ENCODE data around the gene CDT1. TPM values are rescaled to one million over a fixed set of nuclear protein-coding genes. Genes with fewer than 3 reads are reported as not detected.

The CDT1 gene
- total and polyA plus RNA-seq, 7 experiments from 2014 or later, result 0.09 to 79.2 (median 0.67) TPM; not detected in 1

- Histone ChIP-seq H3K27me3 (ENCODE audit: control insufficient read depth in 2 of 2, insufficient read depth in 2 of 2, low read length in 2 of 2) (no peaks in the 10 kb centered on the region), H3K4me1 (ENCODE audit: control insufficient read depth in 2 of 2, insufficient read depth in 2 of 2, low read length in 2 of 2) (peaks cover 38 to 46% of the 10 kb centered on the region in 2 donors), H3K36me3 (ENCODE audit: control insufficient read depth in 2 of 3, insufficient read depth in 3 of 3, low read length in 3 of 3) (no peaks in the 10 kb centered on the region), H3K9me3 (ENCODE audit: control insufficient read depth in 2 of 3, low read length in 3 of 3) (no peaks in the 10 kb centered on the region), H3K27ac (ENCODE audit: low read depth, low read length) (no peak overlapping the region), H3K4me3 (ENCODE audit: low read length) (no peak overlapping the region)
- H3K4me1 Mint-ChIP-seq, result peaks cover 27 to 52% (median 42%) of the 10 kb centered on the region in 7 donors
- H3K4me3 Mint-ChIP-seq, result peak overlapping the region in 1 of 10 donors; percentile 25
- H3K9me3 Mint-ChIP-seq, result no peaks in the 10 kb centered on the region
- CTCF ChIA-PET, result interaction anchor here (0.9 kb wide), 1 partner anchor 41 kb away, joined by 3 read pairs; no protein-coding TSS in a partner anchor
- H3K27me3 Mint-ChIP-seq, result no peaks in the 10 kb centered on the region
- intact Hi-C loops (cut with micrococcal nuclease), result no loop called here
- ATAC-seq, result no peak
- POLR2A ChIA-PET, result no interaction called here
- peak overlapping the region in 2 of 9 donors; percentile 28 to 42 for H3K27ac Mint-ChIP-seq
- H3K36me3 Mint-ChIP-seq, result peaks cover 0 to 3% (median 0%) of the 10 kb centered on the region in 5 donors
- no peak for DNase-seq
Measured at GRCh38 chr16:88778271-88778525, 25.4 kb upstream of the CDT1 start.

- ATAC-seq, result no peak
- intact Hi-C loops (cut with micrococcal nuclease), result no loop called here
- H3K4me3 Mint-ChIP-seq, result no peak overlapping the region
- ChIA-PET CTCF (interaction anchor here (0.9 to 1.1 kb wide), 2 partner anchors 35 to 41 kb away, joined by 3 to 6 read pairs; no protein-coding TSS in a partner anchor), POLR2A (interaction anchor here (0.7 to 7.5 kb wide), 3 partner anchors 32 to 96 kb away, joined by 4 to 71 read pairs (median 25); partner anchors contain the start of gene APRT)
- Histone ChIP-seq H3K27ac (ENCODE audit: low read depth, low read length) (no peak overlapping the region), H3K27me3 (ENCODE audit: control insufficient read depth in 2 of 2, insufficient read depth in 2 of 2, low read length in 2 of 2) (no peaks in the 10 kb centered on the region), H3K4me3 (ENCODE audit: low read length) (no peak overlapping the region), H3K4me1 (ENCODE audit: control insufficient read depth in 2 of 2, insufficient read depth in 2 of 2, low read length in 2 of 2) (peaks cover 42 to 50% of the 10 kb centered on the region in 2 donors), H3K9me3 (ENCODE audit: control insufficient read depth in 2 of 3, low read length in 3 of 3) (no peaks in the 10 kb centered on the region), H3K36me3 (ENCODE audit: control insufficient read depth in 2 of 3, insufficient read depth in 3 of 3, low read length in 3 of 3) (no peaks in the 10 kb centered on the region)
- H3K27ac Mint-ChIP-seq, result peak overlapping the region in 1 of 9 donors; percentile 45
- peaks cover 31 to 56% (median 44%) of the 10 kb centered on the region in 7 donors for H3K4me1 Mint-ChIP-seq
- H3K27me3 Mint-ChIP-seq, result no peaks in the 10 kb centered on the region
- H3K36me3 Mint-ChIP-seq, result peaks cover 0 to 3% (median 0%) of the 10 kb centered on the region in 5 donors
- no peak for DNase-seq
- H3K9me3 Mint-ChIP-seq, result no peaks in the 10 kb centered on the region
Measured at GRCh38 chr16:88778541-88779065, 25.0 kb upstream of the CDT1 start.

- intact Hi-C loops (cut with micrococcal nuclease), result loop anchor here in 1 of 2 donors (2.0 to 10.0 kb wide), 2 partner anchors 325 to 437 kb away; partner anchors contain the start of genes ZFPM1 and ZNF778
- ATAC-seq (no peak), DNase-seq (no peak)
- H3K4me1 ChIP-seq (ENCODE audit: control insufficient read depth in 2 of 2, insufficient read depth in 2 of 2, low read length in 2 of 2), result peaks cover 48 to 50% of the 10 kb centered on the region in 2 donors
- H3K4me3 ChIP-seq (ENCODE audit: low read length), result no peak overlapping the region
- Mint-ChIP-seq H3K4me1 (peaks cover 32 to 54% (median 40%) of the 10 kb centered on the region in 7 donors), H3K9me3 (no peaks in the 10 kb centered on the region), H3K36me3 (peaks cover 0 to 3% (median 0%) of the 10 kb centered on the region in 5 donors), H3K27me3 (no peaks in the 10 kb centered on the region), H3K4me3 (peak overlapping the region in 3 of 10 donors; percentile 39 to 67 (median 66)), H3K27ac (peak overlapping the region in 7 of 9 donors; percentile 36 to 95 (median 89))
- ChIA-PET CTCF (interaction anchor here (0.6 to 3.4 kb wide), 5 partner anchors 34 to 928 kb away, joined by 3 to 17 read pairs (median 6); no protein-coding TSS in a partner anchor), POLR2A (interaction anchor here (0.7 to 7.5 kb wide), 7 partner anchors 8 to 78 kb away, joined by 3 to 71 read pairs (median 13); partner anchors contain the start of gene APRT)
- H3K9me3 ChIP-seq (ENCODE audit: control insufficient read depth in 2 of 3, low read length in 3 of 3), result no peaks in the 10 kb centered on the region
- H3K27ac ChIP-seq (ENCODE audit: low read depth, low read length), result peak overlapping the region; percentile 72
- no peaks in the 10 kb centered on the region for H3K36me3 ChIP-seq (ENCODE audit: control insufficient read depth in 2 of 3, insufficient read depth in 3 of 3, low read length in 3 of 3)
- no peaks in the 10 kb centered on the region for H3K27me3 ChIP-seq (ENCODE audit: control insufficient read depth in 2 of 2, insufficient read depth in 2 of 2, low read length in 2 of 2)
Measured at GRCh38 chr16:88779406-88780141, 24.0 kb upstream of the CDT1 start.

- peaks cover 32 to 54% (median 40%) of the 10 kb centered on the region in 7 donors for H3K4me1 Mint-ChIP-seq
- CTCF ChIA-PET, result interaction anchor here (0.6 to 3.4 kb wide), 13 partner anchors 14 to 380 kb away, joined by 3 to 17 read pairs (median 4); partner anchors contain the start of gene APRT
- no peaks in the 10 kb centered on the region for H3K27me3 ChIP-seq (ENCODE audit: control insufficient read depth in 2 of 2, insufficient read depth in 2 of 2, low read length in 2 of 2)
- H3K27ac Mint-ChIP-seq, result peak overlapping the region in 8 of 9 donors; percentile 80 to 95 (median 89)
- H3K9me3 ChIP-seq (ENCODE audit: control insufficient read depth in 2 of 3, low read length in 3 of 3), result no peaks in the 10 kb centered on the region
- peaks cover 0 to 3% (median 0%) of the 10 kb centered on the region in 5 donors for H3K36me3 Mint-ChIP-seq
- peak overlapping the region; percentile 58 for H3K4me3 ChIP-seq (ENCODE audit: low read length)
- ATAC-seq (no peak), DNase-seq (no peak)
- intact Hi-C loops (cut with micrococcal nuclease), result loop anchor here in 1 of 2 donors (1.0 to 10.0 kb wide), 4 partner anchors 10 to 436 kb away; partner anchors contain the start of genes ZFPM1 and ZNF778
- POLR2A ChIA-PET, result interaction anchor here (0.6 to 7.5 kb wide), 19 partner anchors 9 to 97 kb away, joined by 3 to 71 read pairs (median 7); partner anchors contain the start of genes APRT, CDT1, GALNS and TRAPPC2L
- H3K4me3 Mint-ChIP-seq, result peak overlapping the region; percentile 58 to 87 (median 72)
- H3K27ac ChIP-seq (ENCODE audit: low read depth, low read length), result peak overlapping the region; percentile 72
- peaks cover 48 to 50% of the 10 kb centered on the region in 2 donors for H3K4me1 ChIP-seq (ENCODE audit: control insufficient read depth in 2 of 2, insufficient read depth in 2 of 2, low read length in 2 of 2)
- no peaks in the 10 kb centered on the region for H3K27me3 Mint-ChIP-seq
- H3K9me3 Mint-ChIP-seq, result no peaks in the 10 kb centered on the region
- no peaks in the 10 kb centered on the region for H3K36me3 ChIP-seq (ENCODE audit: control insufficient read depth in 2 of 3, insufficient read depth in 3 of 3, low read length in 3 of 3)
Measured at GRCh38 chr16:88780142-88781062, 23.2 kb upstream of the CDT1 start.

- peak overlapping the region; percentile 63 to 87 (median 76) for H3K4me3 Mint-ChIP-seq
- DNase-seq, result peak in 8 of 9 donors; percentile 41 to 72 (median 59)
- peaks cover 48 to 54% of the 10 kb centered on the region in 2 donors for H3K4me1 ChIP-seq (ENCODE audit: control insufficient read depth in 2 of 2, insufficient read depth in 2 of 2, low read length in 2 of 2)
- no peaks in the 10 kb centered on the region for H3K9me3 ChIP-seq (ENCODE audit: control insufficient read depth in 2 of 3, low read length in 3 of 3)
- H3K9me3 Mint-ChIP-seq, result no peaks in the 10 kb centered on the region
- peak overlapping the region; percentile 80 to 95 (median 89) for H3K27ac Mint-ChIP-seq
- no peaks in the 10 kb centered on the region for H3K27me3 Mint-ChIP-seq
- ChIA-PET CTCF (interaction anchor here (0.6 to 3.4 kb wide), 14 partner anchors 12 to 381 kb away, joined by 3 to 17 read pairs (median 4); partner anchors contain the start of gene APRT), POLR2A (interaction anchor here (0.6 to 7.5 kb wide), 22 partner anchors 10 to 604 kb away, joined by 3 to 71 read pairs (median 6); partner anchors contain the start of genes APRT, CDT1, GALNS and TRAPPC2L)
- H3K27me3 ChIP-seq (ENCODE audit: control insufficient read depth in 2 of 2, insufficient read depth in 2 of 2, low read length in 2 of 2), result no peaks in the 10 kb centered on the region
- peak overlapping the region; percentile 58 for H3K4me3 ChIP-seq (ENCODE audit: low read length)
- H3K36me3 Mint-ChIP-seq, result peaks cover 0 to 3% (median 0%) of the 10 kb centered on the region in 5 donors
- H3K4me1 Mint-ChIP-seq, result peaks cover 32 to 54% (median 40%) of the 10 kb centered on the region in 7 donors
- peak overlapping the region; percentile 72 for H3K27ac ChIP-seq (ENCODE audit: low read depth, low read length)
- ATAC-seq, result peak; percentile 73
- H3K36me3 ChIP-seq (ENCODE audit: control insufficient read depth in 2 of 3, insufficient read depth in 3 of 3, low read length in 3 of 3), result no peaks in the 10 kb centered on the region
- intact Hi-C loops (cut with micrococcal nuclease), result loop anchor here in 1 of 2 donors (1.0 to 10.0 kb wide), 4 partner anchors 9 to 435 kb away; partner anchors contain the start of genes ZFPM1 and ZNF778
Measured at GRCh38 chr16:88781140-88782077, 22.2 kb upstream of the CDT1 start.
